Kidney tubule cell (primary cell): ENCODE data around the gene EPHB1.
A peak's percentile ranks its signal among the peaks of the same experiment; 100 is the strongest.

ENCODE experiments used
- DNase-seq: peaks from one replicate; pipeline ENCODE4 v3.0.0-alpha.2; 2018; ENCODE audit warnings: low spot score

EPHB1 gene

DNA sequence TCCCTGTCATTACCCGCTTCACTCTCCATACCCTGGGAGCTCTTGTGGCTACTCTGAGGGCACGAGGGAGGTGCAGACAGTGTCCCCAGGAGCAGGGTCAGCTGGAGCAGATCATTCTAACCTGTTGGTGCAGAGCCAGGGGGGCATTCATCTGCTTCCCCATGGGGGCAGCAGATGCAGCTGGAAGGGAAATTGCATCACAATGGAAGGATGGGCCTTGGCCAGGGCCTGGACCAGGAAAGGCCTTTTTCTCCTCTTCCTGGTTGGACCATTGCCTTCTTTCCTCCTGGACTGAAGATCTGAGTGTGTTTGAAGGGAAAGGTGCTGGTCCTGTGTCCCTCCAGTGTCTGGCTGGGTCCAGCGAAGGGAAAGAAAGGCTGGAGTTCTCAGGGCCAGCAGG, 55.7 kb downstream of the EPHB1 start:
- no peak for DNase-seq

DNA sequence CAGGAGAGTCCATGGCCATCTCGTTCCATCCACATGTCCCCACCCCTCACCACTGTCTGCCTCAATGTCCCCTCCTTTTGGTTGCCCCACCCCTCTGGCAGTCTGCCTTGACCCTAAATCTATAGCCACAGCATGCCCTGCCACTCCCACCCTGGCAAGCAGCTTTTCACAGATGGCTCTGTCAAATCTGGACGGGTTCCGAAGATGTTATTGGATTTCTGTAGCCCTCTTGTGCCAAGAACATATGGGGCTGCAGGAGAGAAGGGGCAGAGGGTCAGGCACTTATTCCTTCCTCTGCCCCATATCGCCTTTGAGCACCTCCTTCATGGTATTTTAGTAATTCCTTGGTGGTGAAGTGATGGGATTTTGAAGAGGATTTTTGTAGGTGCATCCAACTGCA, 57.1 kb downstream of the EPHB1 start:
- no peak for DNase-seq

DNA sequence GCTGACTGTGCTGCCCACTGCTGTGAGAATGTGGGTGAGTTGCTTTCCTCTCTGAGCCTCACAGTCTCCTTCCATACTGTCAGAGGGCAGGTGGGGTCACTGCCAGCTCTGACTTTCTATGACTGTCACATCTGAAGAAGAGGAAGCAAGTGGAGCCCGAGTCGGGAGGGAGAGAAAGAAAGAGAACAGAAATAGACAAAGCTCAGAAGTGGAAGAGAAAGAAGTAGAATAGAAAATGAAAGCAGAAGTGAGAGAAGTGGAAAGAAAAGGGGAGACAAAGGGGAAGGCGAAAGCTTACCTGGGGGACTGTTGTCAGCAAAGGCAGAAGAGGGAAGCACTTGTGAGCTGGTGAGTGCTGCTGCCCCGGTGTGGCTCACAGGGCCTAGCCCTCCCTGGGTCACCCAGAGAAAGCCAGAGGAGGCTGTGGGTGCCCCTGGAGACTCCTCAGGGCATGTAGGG, 57.9 kb downstream of the EPHB1 start:
- DNase-seq, result no peak

DNA sequence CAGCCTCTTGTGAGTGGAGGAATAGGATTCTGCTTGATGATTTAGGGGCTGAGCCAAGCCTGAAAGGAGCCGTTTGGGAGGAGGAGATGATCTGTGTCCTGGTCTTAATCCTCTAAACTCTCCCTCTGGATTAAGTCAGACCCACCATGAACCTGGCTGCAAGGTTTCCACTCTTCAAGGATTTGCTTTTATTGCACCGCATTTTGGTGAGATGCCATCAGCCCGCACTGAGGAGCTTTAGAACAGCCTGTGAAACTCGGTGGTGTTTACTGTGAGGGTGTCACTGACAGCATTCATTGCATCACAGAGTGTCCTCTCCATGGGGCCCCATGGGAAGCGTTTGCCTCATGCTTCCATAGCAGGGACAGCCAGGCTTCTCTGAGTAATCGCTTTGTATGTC, 59.2 kb downstream of the EPHB1 start:
- DNase-seq, result no peak

DNA sequence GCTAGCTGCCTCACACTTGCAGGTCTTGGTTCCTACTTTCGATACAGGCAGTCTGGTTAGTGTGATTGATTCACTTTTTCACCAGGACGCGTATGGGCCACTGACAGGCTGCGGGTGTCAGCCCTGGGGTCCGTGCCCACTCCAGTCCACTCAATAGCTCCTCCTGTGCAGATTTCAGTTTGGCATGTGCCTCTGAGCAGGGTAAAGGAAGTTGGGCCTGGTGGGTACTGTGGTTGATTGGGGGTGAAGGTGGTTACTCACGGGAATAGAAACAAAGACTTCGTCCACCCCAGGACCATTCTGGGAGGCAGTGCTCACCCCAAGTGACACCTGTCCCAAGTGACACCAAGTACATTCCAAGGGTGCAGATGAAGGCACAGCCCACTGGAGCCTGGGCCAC, 62.3 kb downstream of the EPHB1 start:
- no peak for DNase-seq

DNA sequence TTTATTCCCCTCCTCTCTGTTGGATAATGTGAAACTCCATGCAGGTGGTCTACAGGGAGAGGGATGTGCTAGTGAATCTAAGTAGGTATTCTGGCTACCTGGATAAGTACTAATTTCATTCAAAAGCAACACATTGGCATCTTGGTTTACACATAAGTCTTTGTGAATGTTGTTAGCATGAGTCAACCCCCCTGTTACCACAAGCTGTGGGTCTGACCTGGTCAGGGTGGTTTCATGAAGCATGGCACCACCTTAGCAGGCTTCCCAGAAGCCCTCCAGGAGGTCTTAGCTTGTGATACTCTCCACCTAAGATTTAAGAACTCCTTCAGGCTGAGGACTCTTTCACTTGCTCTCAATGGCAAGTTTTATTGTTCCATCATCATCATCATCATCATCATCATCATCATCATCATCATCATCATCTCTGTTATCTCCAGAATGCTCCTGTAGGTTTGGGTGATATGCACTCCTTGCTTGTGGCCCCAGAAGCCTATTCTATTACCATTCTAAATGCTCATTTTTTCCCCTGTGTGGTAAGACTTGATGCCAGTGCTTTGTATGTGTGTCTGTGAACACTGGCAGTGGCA, 62.8 kb downstream of the EPHB1 start:
- peak; percentile 60 for DNase-seq

DNA sequence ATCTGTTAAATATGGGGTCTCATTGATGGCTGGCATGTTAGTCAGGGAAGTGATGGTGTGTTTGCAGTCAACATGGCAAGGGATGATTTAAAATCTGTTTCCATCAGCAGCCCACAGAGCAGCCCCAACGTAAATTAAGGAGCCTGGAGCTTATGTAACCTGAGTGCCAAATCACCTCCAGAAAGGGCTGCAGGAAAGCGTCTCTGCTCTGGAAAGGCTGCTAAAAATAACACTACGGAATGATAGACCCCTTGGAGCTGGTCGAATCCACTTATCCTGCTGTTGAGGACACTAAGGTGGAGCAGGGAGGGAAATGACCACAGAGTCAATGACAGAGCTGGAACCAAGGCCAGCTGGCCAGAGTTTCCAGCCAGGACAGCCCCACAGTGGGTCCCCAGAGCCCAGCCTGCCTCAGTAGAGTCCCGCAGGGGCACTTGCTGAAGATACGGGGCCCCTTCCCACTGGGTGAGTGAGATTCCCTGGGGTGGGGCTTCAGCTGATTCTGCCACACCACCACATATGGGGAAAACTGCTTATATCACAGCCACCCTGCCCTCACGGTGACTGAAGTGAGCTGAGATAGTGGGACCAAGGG, 63.5 kb downstream of the EPHB1 start:
- DNase-seq, result no peak

DNA sequence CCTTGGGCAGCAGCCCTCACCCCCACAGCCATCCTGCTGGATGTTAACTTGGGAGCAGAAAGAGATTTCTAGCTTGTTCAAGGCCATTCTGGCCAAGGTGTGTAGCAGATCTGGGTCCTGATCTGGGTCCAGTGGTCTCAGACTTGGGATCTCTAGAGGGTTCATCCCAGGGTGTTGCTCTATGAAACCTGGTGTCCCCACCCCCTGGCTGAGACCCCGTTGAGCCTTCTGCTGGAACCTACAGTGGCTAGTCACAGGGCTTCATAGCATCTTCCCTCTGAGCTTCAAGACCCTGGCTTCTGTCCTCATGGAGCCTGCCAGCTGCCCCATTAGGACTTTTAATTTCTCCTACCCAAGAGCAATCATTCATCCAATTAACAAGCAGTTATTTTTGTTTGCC, 64.3 kb downstream of the EPHB1 start:
- DNase-seq, result no peak

DNA sequence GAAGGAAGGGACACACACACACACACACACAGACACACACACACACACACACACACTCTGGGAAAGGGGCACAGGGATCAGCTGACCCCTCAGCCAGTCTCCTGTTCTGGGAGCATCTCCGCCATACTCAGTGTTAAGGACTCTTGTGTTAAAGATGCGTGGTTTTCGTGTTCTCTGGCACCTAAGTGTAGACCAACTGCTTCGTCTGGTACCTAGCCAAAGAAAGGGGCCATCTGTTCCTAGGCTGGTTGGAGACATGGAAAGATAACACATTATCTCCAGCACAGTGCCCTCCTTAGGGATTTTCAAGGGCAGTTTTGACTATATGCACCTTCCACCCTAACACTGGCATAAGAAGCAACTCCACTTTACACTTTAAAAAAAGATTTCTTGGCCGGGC, 65.1 kb downstream of the EPHB1 start:
- no peak for DNase-seq

DNA sequence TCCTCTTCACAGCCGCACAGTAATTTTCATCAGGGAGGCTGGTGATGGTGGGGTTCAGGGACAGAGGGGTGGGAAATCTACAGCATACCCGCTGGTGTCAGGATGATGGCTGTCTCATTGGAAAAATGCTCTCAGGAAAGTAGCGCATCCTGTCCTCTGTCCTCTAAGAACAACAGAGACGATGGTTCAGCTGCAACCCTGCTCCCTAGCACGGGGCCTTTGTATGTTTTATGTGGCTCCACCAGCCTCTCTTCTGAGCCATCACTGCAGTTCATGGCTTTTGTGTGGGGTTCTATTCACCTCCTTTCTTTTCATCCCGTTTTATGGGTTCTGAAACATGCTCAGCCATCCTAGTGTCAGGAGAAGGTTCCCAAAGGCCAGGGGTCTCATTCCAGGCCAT, 68.9 kb downstream of the EPHB1 start:
- no peak for DNase-seq

DNA sequence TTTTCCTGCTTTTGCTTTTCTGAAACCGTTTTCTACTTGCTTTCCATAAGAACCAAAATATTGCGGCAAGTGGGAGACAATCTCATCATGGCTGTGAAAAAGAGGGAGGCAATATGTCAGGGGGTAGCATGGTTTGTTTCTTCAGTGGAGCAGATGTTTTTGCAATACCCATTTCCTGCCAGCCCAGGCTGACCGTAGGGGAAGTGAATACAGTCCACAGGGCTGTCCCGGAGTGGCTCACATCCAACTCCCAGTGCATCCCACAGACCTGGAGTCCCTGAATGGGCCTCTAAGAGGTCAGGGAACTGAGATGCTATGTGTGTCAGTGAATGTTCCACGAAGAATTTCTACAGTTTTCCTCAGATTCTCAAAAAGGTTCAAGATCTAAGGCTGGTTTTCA, 69.6 kb downstream of the EPHB1 start:
- no peak for DNase-seq

DNA sequence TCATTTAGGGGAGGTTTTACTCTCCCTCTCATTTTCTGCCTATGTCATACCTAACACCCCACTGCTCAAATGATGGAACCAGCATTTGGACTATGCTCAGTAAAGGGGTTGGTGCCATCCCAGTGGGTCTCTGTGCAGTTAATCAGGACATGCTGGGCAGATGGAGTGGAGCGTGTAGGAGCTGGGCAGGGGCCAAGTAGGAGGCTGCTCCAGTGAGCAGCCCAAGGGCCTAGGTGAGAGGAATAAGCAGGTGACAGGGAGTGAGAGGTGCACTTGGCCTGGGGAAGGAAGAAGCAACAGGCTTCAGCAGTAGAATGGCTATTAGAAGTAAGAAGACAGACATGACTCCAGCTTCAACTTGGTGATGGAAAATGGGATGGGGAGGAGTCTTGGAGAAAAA, 72.2 kb downstream of the EPHB1 start:
- no peak for DNase-seq

DNA sequence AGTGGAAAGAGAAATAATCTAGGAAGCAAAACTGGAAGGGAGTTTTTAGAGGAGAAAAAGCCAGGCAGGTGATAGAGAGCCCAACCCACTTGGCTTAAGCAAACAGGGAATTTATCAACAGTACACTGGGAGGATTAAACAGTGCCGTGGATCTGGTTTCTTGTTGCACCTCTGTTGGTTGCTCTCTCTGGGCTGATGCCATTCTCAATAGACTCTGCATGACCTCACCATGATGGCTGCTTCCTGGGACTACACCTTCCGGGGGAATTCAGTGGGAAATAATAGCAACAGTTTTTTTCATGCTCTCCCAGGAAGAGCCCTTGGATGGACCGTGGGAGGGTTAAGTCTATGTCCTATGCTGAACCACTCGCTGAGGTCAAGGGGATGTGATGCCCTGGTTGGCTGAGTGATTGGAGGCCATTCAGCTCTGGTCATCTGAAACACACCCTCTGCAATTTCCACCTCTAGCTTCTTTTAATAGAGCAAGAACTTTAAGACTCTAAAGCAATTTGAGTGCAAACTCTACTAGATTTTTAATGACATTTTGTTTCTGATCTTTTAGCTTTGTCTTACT, 74.2 kb downstream of the EPHB1 start:
- DNase-seq, result peak; percentile 20

DNA sequence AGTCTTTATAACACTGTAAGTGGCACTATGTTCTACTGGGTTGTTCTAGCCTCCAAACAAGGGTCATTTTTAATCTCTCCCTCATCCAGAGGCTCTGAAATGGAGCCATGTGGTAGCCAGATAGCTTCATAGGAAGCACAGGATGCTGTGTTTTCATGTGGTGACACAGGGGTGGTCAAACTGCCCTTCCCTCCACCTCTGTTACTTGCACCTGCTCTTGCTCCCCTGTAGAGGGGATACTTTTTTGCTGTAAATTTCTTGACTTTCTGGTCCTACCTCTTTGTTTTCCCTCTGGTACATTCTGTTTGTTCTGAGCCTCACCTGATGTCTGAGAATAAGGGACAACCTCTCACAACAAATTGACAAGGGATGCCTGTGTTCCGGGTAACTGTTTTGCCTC, 76.8 kb downstream of the EPHB1 start:
- no peak for DNase-seq

DNA sequence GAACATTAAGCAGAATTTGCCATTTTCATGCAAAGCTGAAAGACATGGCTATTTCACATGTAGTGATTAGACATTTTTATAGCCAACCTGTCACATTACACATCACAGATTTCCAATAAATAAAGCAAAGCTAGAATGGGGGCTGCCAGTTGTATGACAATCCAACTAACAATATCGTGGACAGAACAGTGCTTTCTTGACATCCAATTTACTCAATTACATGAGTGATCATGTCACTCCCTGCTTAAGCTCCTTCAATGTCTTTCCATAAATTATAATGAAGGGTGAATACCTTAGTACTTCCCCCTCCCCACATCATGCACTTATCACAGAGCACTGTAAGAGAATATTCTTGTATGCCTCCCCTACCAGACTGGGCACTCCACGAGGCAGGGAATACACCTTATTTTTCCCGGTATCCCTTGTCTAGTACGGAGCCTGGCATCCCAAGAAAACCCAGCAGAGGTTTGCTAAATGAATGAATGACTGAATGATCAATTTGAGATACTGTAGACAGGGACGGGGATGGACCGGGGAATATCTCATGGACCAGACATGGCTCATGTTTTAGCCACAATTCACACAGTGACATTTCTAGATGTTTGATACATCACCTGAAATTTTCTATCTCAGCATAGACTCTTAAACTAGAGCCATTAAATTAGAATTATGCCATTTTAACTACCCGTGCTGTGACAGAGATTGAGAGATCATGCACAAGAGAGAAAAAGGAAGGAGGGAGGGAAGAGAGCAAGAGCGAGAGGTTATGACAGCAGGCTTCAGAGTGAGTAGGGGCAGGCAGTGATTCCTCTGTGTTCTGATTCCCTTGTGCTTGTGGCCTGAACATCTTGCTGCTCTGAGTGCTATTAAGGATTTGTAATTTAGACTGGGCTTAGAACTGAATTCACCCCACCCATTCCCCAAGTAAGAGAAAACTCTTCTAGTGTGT, 77.7 kb downstream of the EPHB1 start:
- no peak for DNase-seq

DNA sequence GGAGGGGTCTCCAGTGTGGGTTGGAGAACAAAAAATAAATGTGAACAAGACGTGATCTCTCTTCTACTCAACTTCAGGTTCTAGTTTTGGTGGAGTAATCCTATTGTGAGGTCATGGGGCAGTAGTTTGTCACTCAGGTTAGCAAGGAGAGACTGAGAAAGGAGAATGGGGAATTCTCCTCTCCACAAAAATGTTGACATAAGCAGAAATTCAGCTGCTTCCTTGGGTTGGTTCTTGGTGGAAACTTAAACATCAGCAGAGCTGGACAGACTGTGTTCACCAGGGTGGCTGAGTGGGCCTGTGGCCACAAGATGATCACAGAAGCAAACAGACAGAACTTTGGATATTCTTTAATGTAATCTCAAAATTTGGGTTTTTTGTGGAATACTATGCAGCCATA, 78.7 kb downstream of the EPHB1 start:
- no peak for DNase-seq

DNA sequence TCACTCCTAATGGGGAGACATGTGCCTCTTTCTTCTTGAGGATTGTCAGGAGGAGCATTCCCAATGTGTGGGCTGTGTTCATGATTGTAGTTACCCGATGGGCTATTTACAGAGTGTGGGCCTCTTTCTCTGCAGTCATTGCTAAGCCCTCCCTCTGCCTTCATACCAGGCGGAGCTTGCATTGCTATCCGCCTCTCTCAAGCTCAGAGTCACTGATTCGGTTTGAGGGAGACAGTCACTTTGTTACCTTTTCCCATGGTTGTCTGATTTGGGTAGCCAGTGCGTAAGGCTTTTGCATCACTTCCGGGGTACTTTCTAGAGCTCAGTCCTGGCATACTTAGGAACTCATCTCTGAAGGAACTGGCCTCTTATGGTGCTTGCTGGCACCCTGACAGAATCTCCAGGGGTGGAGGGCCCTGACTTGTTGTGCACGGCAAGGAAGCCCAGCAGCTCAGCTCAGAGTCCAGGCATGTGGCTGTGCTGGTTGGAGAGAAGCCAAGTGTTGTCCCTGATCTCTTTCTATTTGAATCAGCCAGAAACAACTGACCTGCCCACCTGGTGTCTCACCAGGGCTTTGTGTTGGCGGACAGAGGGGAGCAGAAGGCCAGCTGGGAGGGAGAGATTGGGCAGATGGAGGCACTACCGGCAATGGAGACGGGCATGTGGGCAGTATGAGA, 79.8 kb downstream of the EPHB1 start:
- DNase-seq, result peak; percentile 77

DNA sequence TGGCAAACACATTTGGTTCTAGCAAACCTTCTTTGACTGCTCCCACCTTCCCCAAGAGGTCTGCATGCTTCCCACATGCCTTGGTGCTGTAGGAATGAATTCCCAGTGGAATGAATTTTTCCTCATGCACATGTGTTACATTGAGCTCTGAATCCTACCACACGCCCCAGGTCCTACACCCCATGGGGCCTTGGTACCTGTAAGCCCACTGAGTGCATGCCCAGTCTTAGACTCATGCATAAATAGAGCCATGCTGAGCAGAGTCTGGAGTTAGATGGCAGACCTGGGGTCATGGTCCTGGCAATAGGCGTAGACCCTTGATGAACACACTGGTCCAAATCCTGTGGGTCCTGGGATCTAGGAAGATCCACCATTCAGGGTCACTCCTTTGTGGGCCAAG, 81.8 kb downstream of the EPHB1 start:
- DNase-seq, result no peak

DNA sequence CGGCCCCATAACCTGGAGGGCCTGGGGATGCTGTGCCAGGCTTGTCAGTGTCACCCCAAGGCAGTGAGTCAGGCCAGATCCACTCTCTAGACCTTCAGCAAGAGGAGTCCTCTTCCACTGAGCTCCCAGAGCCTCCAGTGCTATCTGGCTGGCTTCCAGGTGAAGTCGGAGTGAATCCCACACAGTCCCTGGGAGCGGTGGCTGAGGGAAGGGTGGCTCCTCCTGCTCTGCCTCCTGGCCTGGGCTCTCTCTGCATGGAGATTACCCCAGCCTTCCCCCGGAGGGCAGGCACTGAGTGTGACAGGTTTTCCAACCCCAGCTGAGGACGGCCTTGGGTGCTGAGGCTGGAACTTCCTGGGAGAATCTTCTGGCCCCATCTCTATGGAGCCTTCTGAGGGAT, 82.7 kb downstream of the EPHB1 start:
- DNase-seq, result peak; percentile 12

DNA sequence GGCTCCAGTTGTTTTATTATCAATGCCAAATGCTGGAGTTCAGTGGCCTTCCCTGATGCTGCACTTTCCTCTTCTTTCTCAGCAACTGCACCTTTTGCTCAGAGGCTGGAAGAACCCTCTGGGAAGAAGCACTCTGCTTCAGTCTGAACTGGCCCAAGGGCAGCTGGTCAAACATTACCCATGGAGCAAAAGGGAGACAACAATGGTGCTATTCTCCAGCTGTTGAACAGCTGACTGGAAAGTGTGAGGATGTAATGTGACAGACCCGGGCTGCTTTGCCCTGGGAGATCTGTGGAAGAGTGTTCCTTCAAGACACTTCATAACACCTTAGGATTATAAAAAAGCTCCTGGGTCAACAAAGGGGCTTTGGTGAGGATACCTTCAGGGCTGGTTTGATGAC, 84.9 kb downstream of the EPHB1 start:
- peak; percentile 29 for DNase-seq

DNA sequence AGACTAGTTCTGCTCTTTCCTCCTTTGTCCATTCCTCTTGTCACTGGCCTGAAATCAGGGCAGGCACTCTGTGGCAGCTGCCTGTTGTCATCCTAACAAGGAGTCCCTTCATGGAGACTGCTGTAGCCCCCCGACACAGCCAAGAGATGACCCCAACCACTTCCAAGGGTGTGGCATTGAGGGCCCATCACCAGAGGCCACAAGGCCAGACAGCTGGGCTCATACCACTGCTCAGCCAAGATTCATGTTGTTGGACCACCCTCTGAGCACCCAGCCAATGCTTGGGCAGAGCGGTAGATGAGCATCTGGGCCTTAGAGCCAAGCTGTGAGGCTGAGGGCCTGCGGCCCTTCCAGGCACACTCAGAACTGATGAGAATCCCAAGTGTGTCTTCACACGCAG, 85.4 kb downstream of the EPHB1 start:
- no peak for DNase-seq

DNA sequence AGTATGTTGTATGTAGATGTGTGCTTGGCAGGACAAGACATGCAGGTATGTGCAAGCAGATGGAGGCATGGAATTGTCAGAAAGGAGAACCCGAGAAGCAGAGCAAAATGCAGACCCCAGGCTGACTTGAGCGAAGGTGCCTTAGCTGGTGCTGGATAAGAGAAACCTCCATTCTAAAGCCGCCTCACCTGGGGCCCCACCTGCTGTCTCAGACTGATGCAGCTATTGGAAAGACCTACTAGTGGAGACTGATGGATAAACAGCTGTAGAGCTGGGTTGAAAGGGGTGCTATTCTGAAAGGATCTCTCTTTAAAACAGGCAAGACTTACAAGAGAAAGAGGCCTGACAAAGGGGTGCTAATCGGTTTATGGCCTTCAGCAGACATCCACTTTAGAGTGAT, 86.2 kb downstream of the EPHB1 start:
- no peak for DNase-seq
